IPS DF 19.7 (cell line): ENCODE results near the gene CCDC200.
"Not testable (repeated sequence)": the region's sequence is repeated elsewhere in the genome, so short reads cannot be mapped to it uniquely, and the experiment has no call there.

Source experiments
- DNase-seq: peaks from one replicate; pipeline ENCODE4 v3.0.0-alpha.2; 2013; ENCODE audit warnings: low read depth, low spot score

CCDC200 gene

GRCh38 chr17:43216369-43216761 is 12.1 kb downstream of the CCDC200 start:
- no peak for DNase-seq

- no peak for DNase-seq
Measured at GRCh38 chr17:43215341-43215740, 13.1 kb downstream of the CCDC200 start.

GRCh38 chr17:43213545-43213944 is 14.9 kb downstream of the CCDC200 start:
- no peak for DNase-seq

- DNase-seq, result no peak
Measured at GRCh38 chr17:43212641-43213490, 15.6 kb downstream of the CCDC200 start.

- peak; percentile 59 for DNase-seq
Measured at GRCh38 chr17:43211480-43212402, 16.7 kb downstream of the CCDC200 start, which contains the start of gene TMEM106A. Gene TMEM106A, plus strand, starts transcription at chr17:43211875. Its CDS starts 1,167 bp downstream, at chr17:43213042.

DNA sequence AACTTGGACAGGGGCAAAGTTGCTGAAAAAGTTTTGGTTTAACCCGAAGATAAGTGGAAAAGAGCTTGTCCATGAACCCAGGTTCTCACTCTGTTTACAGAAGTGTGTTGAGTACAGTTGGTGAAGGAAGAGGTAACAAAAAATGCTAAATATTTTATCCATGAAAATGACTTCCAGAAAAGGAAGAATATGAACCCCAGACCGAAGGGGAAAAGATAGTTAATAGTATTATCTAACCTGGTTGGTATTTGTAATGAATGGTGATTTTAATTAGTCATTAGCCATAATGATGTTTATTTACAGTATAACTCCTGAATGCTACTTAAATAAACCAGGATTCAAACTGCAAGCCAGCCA is 17.3 kb downstream of the CCDC200 start:
- DNase-seq, result no peak

DNA sequence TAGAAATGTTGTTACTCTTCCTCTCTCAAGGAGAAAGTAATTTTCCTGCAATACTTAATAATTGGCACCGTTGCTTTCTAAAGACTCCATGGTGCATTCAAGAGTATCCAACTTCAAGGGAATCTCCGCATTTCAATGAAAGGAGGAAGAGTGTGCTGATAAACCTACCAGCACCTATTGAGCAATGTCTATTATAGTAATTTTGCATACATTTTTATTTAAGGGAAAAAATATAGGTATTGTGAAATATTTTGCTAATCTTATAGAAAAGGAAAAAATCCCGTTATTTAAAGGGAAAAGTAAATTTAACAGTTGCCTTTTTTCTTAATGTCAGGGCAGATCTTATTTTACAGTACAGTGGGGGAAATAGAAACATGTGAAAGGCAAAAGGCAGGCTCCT is 17.8 kb downstream of the CCDC200 start:
- DNase-seq, result no peak

DNA sequence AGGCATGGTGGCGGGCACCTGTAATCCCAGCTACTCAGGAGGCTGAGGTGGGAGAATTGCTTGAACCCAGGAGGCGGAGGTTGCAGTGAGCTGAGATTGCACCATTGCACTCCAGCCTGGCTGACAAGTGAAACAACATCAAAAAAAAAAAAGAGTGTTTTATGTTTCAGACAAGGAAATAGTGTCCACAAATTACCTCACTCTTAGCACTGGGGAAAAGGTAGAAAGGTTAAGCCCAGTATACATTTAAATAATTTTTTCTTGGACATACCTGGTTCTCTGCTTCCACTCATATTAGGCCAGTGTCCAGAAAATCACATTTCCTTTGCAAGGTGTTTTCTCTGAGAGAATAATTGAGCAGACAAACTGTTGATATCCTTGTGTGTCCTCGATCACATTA is 25.4 kb downstream of the CCDC200 start:
- DNase-seq, result not testable (repeated sequence)

GRCh38 chr17:43200127-43200526 is 28.3 kb downstream of the CCDC200 start:
- no peak for DNase-seq

DNA sequence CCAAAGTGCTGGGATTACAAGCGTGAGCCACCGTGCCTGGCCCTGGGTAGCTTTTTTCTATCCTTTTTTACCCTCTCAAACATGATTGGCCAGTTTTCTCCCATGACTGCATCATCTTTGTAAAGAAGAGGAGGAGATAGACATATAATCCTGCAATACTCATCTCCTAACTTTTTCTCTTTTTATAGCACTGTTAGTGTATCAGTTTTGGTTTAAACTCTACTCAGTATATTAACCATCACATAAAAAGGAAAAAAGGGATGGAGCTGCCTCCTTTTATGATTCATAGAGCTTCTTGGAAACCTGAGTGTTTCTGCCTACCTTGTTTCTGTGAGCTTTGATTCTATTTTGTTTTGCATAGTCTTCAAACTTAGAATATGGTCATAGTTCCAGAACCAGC is 28.8 kb downstream of the CCDC200 start:
- no peak for DNase-seq

- DNase-seq, result no peak
Measured at GRCh38 chr17:43193251-43193650, 35.2 kb downstream of the CCDC200 start.

DNA sequence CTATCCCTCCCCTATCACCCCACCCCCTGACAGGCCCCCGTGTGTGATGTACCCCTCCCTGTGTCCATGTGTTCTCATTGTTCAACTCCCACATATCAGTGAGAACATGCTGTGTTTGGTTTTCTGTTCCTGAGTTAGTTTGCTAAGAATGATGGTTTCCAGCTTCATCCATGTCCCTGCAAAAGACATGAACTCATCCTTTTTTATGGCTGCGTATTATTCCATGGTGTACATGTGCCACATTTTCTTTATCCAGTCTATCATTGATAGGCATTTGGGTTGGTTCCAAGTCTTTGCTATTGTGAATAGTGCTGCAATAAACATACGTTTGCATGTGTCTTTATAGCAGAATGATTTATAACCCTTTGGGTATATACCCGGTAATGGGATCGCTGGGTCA is 41.8 kb downstream of the CCDC200 start:
- not testable (repeated sequence) for DNase-seq

DNA sequence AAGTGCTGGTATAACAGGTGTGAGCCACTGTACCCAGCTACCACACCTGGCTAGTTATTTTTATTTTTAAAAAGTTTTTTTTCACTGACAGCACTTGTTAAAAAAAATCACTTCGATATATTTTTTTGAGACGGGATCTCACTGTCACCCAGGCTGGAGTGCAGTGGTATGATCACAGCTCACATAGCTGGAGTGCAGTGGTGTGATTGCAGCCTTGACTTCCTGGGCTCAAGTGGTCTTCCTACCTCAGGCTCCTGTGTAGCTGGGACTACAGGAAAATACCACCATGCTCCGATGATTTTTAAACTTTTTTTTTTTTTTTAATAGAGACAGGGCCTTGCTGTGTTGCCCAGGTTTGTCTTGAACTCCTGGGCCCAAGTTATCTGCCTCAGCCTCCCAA is 44.5 kb downstream of the CCDC200 start:
- DNase-seq, result no peak

DNA sequence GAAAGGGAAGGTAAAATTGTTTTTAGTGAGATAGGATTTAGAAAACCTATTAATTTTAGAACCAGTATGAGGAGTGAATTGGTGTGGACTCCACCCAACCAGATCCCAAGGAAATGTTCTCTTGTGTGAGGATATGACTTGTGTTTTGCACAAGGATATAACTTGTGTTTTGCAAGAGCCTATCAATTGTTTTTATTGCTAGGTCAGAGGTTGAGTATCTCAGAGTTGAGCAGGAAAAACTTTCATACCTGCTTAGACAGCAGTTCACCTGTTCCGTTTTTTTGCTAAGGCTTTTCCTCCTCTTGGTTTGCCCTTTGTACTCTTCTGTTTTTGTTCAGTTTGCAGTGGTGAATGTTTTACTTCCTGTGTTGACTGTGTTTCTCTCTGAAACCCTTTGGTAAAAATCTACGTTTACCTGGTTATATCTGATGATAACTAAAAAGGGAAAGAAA is 52.3 kb downstream of the CCDC200 start:
- no peak for DNase-seq

DNA sequence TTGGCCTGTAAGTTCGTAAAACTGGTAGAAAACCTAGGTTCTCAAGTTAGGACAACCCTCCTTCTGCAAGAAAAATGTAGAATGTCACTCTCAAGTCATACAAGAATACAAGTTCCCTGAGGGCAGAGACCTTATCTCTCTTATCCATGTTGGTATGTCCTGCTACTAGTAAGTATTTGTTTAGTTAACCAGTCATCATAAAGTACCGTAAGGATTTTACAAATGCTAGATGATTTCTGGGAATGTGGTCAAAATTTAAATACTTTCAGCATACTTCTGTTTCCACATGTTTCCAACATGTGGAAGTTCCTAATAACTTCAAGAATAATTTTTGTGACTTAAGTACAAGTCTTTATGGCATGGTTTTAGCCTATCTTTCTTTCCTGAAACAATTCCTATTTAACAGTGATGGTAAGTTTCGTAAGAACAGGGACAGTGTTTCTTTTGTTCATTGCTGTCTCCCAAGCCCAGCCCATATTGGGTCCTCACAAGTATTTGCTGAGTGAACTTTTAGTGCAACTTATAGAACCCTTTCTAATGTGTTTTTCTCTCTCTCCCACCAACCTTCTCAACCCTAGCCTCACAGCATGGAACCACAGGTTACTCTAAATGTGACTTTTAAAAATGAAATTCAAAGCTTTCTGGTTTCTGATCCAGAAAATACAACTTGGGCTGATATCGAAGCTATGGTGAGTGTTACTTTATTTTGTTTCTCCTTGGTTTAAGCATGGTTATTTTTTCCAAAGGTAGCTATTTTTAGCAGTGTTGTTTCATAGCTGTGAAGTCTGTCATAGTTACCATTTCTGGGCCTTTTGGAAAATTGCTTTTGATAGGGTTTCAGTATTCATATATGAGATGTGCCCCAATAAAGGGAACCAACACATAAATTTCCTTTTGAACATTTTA is 53.0 kb downstream of the CCDC200 start:
- DNase-seq, result no peak

GRCh38 chr17:43171586-43172487 is 56.6 kb downstream of the CCDC200 start:
- DNase-seq, result no peak
